HG03097 (cell line): ENCODE results near the gene GH1.
A peak's percentile ranks its signal among the peaks of the same experiment; 100 is the strongest.
"Not testable (repeated sequence)": the region's sequence is repeated elsewhere in the genome, so short reads cannot be mapped to it uniquely, and the experiment has no call there.

Source experiments
- ATAC-seq: cut with Tn5 transposase; IDR thresholded peaks from one replicate; pipeline ENCODE4 v1.9.1; 2021; ENCODE audit not compliant: unreplicated experiment, low FRiP score

GH1 gene

GRCh38 chr17:63918789-63919305 is at the start of gene GH1:
Gene GH1 (minus strand): TSS chr17:63918839. CDS start chr17:63918776, 63 bp downstream.
- not testable (repeated sequence) for ATAC-seq

GRCh38 chr17:63967953-63968352 is 49.3 kb upstream of the GH1 start:
- no peak for ATAC-seq

GRCh38 chr17:63966646-63967264 is 48.1 kb upstream of the GH1 start:
- ATAC-seq = peak; percentile 72

- no peak for ATAC-seq
Observed at GRCh38 chr17:63963123-63963522, 44.5 kb upstream of the GH1 start.

GRCh38 chr17:63962298-63962744 is 43.7 kb upstream of the GH1 start:
- ATAC-seq = no peak

GRCh38 chr17:63961355-63962212 is 42.9 kb upstream of the GH1 start:
- ATAC-seq = no peak

- ATAC-seq = no peak
Observed at GRCh38 chr17:63960430-63960829, 41.8 kb upstream of the GH1 start.

GRCh38 chr17:63960006-63960405 is 41.4 kb upstream of the GH1 start:
- ATAC-seq = no peak

- ATAC-seq = no peak
Observed at GRCh38 chr17:63956296-63956920, 37.8 kb upstream of the GH1 start.

GRCh38 chr17:63955791-63956190 is 37.2 kb upstream of the GH1 start:
- ATAC-seq = no peak

GRCh38 chr17:63955232-63955631 is 36.6 kb upstream of the GH1 start:
- no peak for ATAC-seq

GRCh38 chr17:63954402-63955063 is 35.9 kb upstream of the GH1 start:
- peak; percentile 62 for ATAC-seq

GRCh38 chr17:63950940-63951907 is 32.6 kb upstream of the GH1 start:
- ATAC-seq = no peak

- no peak for ATAC-seq
Observed at GRCh38 chr17:63949576-63950250, 31.1 kb upstream of the GH1 start.

GRCh38 chr17:63948521-63948920 is 29.9 kb upstream of the GH1 start:
- no peak for ATAC-seq

GRCh38 chr17:63947711-63948330 is 29.2 kb upstream of the GH1 start:
- ATAC-seq = no peak

- ATAC-seq = no peak
Observed at GRCh38 chr17:63946440-63947363, 28.1 kb upstream of the GH1 start.
